Hematopoietic multipotent progenitor cell treated with erythropoietin and hydrocortisone succinate and interleukin-3 and kit ligand, for 4 days (in vitro differentiated cells): ENCODE results near the gene SENP8.
"Not testable (repeated sequence)": the region's sequence is repeated elsewhere in the genome, so short reads cannot be mapped to it uniquely, and the experiment has no call there.

ENCODE experiments used
- DNase-seq: peaks from one replicate; pipeline ENCODE4 v3.0.0-alpha.2; 2015

SENP8 gene

DNA sequence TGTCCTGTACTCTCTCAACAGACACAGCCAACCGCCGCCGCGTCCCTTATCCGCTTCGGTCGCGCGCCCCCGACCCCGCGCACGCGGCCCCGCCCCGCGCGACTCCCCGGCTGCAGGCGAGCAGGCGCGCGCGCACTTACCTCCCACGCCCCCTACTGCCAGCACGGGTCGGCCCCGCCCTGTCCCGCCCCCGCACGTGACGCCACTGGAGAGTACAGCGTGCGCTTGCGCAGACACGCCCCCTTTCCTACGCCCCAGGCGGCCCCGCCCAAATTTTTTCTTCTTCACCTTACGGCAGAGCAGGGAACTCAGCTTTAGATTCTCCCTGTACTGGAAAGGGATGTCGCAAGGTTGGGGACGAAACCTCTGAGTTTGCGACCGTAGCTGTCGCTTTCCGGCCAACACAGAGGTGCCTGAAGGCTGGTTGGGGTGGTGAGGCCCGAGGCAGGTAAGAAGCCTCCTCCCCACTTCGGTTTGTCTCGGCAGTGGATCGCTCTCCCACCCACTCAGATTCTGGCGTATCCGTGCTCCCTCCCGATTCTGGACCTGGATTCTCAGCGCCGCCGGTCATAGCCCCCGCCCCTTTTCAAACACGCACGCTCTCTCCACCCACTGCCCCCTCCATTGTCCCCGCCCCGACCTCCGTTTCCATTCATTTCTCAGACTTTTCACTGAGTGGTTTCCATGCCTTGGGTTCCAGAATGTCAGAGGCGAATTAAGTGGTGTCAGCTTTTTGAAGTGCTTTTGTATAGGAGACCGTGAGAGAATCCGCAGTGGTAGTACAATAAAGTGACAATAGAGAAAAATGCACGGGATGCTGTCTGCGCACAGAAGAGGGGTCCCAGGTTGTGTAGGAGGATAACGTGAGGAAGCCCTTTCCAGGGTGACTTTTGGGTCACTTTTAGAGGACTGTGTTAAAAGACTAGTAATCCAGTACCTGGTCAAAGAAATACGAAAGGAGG lies at the start of gene SENP8, which contains the start of gene MYO9A:
TSS of gene SENP8 (plus strand) at position 387 of the 962 bp plus-strand sequence. CDS start 21,221 bp downstream, outside the sequence.
TSS of gene MYO9A (minus strand) at position 134 of the 962 bp plus-strand sequence. CDS start 71,587 bp downstream, outside the sequence.
- DNase-seq = peak; percentile 99

DNA sequence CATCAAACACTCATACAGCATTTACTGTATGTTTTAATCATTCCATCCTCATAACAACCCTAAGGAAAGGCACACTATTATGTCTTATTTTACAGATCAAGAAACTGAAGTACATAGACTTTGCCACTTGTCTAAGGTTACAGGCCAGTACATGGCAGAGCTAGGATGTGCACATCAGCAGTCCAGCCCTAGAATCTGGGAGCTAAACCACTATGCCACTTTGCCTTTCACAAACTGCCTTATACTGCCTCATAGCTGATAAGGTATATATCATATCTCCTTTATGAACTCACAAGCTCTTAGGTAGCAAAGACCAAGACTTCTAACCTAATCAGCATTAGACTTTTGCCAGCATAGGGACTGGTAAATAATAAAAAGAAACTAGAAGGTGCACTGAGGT lies 49.3 kb upstream of the SENP8 start:
- peak; percentile 32 for DNase-seq

- DNase-seq = no peak
Measured at GRCh38 chr15:72070817-72071447, 47.3 kb upstream of the SENP8 start.

DNA sequence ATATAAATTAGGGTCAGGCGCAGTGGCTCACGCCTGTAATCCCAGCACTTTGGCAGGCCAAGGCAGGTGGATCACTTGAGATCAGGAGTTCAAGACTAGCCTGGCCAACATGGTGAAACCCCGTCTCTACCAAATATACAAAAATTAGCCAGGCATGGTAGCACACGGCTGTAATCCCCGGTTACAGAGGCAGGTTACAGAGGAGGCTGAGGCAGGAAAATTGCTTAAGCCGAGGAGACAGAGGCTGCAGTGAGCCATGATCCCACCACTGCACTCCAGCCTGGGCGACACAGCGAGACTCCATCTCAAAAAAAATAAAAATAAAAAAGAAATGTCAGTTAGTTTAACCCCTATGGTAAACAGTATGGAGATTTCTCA lies 46.8 kb upstream of the SENP8 start:
- DNase-seq = not testable (repeated sequence)

GRCh38 chr15:72074335-72075060 lies 43.7 kb upstream of the SENP8 start:
- no peak for DNase-seq

DNA sequence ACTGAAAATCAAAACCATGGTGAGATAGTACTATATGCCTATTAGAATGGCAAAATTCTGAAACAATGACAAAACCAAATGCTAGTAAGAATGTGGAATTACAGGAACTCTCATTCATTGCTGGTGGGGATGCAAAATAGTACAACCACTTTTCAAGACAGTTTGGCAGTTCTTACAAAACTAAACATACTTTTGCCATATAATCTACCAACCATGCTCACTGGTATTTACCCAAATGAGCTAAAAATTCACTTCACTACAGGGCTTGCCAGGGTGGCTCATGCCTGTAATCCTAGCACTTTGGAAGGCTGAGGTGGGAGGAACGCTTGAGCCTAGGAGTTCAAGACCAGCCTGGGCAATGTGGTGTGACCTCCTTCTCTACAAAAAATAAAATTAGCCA lies 40.3 kb upstream of the SENP8 start:
- DNase-seq = no peak

DNA sequence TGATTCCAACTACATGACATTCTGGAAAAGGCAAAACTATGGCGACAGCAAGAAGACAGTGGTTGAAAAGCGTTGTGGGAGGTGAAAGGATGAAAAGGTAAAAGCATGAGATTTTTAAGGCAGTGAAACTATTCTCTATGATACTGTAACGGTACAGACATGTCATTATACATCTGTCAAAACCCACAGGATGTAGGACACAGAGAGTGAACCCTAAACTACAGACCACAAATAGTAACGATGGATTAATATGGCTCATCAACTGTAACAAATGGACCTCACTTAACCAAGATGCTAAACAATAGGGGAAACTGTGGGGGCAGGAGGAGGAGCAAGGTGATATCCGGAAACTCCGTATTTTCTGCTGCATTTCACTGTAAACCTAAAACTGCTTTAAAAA lies 39.3 kb upstream of the SENP8 start:
- DNase-seq = no peak

GRCh38 chr15:72082176-72082575 lies 36.0 kb upstream of the SENP8 start:
- DNase-seq = no peak

GRCh38 chr15:72086010-72086697 lies 32.0 kb upstream of the SENP8 start:
- peak; percentile 45 for DNase-seq

DNA sequence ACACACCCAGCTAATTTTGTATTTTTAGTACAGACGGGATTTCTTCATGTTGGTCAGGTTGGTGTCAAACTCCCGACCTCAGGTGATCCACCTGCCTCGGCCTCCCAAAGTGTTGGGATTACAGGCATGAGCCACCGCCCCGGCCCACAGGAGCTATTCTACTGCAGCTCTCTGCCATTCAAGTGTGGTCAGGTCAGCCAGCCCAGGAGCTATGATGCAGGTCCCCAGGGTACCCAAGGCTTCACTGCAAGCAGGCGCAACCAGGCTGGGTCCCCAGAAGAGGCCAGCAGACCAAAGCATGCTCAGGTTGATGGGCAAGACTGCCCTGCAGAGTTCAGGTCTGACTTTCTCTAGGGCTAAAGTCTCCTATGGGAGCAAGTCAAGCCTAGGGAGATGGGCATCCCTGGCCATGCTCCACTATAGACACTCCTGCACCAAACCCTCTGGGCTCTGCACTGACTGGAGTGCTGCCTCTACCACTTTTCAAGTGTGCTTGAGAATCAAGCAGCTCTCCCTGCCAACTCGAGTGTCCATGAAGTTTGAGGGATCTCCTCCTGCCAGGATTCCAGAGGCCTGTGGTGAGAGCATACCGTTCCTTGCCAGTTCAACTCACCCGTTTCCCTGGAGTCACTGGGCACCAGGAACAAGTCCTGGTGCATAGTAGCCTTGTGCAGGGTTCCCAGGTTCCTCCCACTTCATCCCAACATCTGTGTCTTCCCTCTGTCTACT lies 31.1 kb upstream of the SENP8 start:
- no peak for DNase-seq

DNA sequence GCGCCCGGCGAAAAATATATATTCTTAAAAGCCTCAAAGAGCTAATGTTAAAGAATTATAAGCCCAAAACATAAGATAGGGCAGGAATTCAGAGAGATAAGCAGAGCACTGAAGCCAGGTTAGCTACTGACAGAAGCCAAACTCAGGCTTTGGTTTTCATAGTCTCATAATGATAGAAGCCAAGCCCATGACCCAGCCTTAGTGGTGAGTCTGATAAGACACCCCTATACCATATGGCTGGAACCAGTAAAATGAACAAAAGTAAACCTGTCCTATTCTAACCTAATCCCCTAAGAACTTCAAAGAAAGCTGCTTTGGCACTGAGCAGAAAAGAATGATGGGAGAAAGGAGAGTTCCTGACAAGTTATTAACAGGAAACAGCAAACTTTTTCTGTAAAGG lies 26.2 kb upstream of the SENP8 start:
- peak; percentile 83 for DNase-seq

DNA sequence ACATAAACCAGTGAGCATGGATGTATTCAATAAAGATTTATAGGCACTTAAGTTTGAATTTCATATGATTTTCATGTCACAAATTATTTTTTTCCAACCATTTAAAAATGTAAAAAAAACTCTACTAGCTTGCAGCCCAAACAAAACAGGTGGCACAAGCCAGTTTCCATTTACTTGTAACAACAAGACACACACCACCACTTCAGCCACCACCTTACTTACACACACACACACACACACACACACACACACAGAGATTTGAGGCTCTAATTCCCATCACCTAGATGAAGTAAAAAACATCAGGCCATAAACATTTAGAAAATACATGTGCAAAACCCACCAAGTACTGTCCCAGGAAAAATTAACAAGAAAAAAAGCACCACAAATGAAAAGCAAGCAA lies 25.5 kb upstream of the SENP8 start:
- DNase-seq = no peak

GRCh38 chr15:72096796-72097195 lies 21.4 kb upstream of the SENP8 start:
- peak; percentile 46 for DNase-seq

DNA sequence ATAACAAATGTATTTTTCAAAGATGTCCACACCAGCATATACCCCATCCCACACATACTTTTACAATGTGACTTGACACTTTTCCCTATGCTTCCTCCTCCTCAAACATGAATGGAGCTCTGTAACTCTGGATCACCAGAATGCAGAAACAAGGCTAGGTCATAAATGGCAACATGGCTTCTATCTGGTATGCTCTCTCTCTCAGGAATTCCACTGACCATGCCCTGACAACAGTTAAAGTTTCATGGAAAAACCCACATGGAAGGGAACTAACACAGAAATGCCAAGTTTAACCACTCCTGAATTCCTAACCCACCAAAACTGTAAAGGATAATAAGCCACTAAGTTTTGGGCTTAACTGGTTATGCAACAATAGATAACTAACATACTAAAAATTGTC lies 20.2 kb upstream of the SENP8 start:
- DNase-seq = no peak

- no peak for DNase-seq
Measured at GRCh38 chr15:72099155-72099554, 19.0 kb upstream of the SENP8 start.

- not testable (repeated sequence) for DNase-seq
Measured at GRCh38 chr15:72100551-72100950, 17.7 kb upstream of the SENP8 start.

- no peak for DNase-seq
Measured at GRCh38 chr15:72105111-72105510, 13.1 kb upstream of the SENP8 start.

- no peak for DNase-seq
Measured at GRCh38 chr15:72106068-72106467, 12.1 kb upstream of the SENP8 start.

- no peak for DNase-seq
Measured at GRCh38 chr15:72110355-72110754, 7.8 kb upstream of the SENP8 start.

DNA sequence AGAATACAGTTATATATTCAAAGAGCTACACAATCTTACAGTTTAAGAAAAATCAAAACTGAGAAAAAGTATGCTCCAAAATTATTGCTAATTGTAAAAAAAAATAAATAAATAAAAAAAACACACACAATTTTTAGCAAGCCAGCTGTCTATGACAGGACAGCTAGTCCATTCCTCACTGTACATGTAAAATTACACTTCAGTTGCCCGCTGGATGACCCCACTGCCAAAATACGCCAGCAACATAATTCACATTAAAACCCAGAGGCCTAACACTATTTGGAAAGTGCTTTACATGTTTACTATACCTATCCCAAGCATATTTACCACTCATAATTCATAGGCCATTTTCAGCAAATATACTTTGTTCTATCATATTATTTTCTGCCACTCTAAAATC lies 6.1 kb upstream of the SENP8 start:
- DNase-seq = no peak

DNA sequence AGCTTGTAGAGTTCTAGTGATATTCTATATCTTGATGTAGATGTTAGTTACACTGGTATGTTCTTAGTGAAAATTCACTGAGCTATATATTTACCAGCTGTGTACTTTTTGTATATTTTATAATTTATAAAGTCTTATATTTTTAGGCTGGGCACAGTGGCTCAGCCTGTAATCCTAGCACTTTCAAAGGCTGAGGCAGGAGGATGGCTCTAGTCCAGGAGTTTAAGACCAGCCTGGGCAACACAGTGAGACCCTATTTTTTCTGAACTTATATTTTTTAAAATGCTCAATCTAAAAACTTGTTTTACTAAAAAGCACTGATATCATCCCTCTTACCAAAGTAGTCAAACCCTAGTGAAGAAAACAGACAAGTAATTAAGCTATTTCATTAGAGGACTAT lies 5.4 kb upstream of the SENP8 start:
- no peak for DNase-seq
